EH (cell line): ENCODE measurements around the gene TRPV5.

Experiments
- DNase-seq: peaks from one replicate; pipeline ENCODE4 v3.0.0-alpha.2; 2015; ENCODE audit warnings: low read depth

TRPV5 gene

GRCh38 chr7:142885311-142886230, 48.0 kb downstream of the TRPV5 start, which contains the start of gene TRPV6:
Gene TRPV6 (minus strand): TSS chr7:142885745.
- no peak for DNase-seq

- DNase-seq, result no peak
Measured at GRCh38 chr7:142884286-142884640, 49.3 kb downstream of the TRPV5 start.

- DNase-seq, result no peak
Measured at GRCh38 chr7:142883571-142884285, 49.8 kb downstream of the TRPV5 start.

- no peak for DNase-seq
Measured at GRCh38 chr7:142883145-142883544, 50.4 kb downstream of the TRPV5 start.

- no peak for DNase-seq
Measured at GRCh38 chr7:142882338-142882678, 51.2 kb downstream of the TRPV5 start.

GRCh38 chr7:142881586-142882337, 51.8 kb downstream of the TRPV5 start:
- no peak for DNase-seq

GRCh38 chr7:142880876-142881505, 52.6 kb downstream of the TRPV5 start:
- DNase-seq, result peak; percentile 32

- DNase-seq, result no peak
Measured at GRCh38 chr7:142879060-142879459, 54.5 kb downstream of the TRPV5 start.

- no peak for DNase-seq
Measured at GRCh38 chr7:142878315-142878714, 55.2 kb downstream of the TRPV5 start.

- no peak for DNase-seq
Measured at GRCh38 chr7:142876991-142877910, 56.3 kb downstream of the TRPV5 start.

- no peak for DNase-seq
Measured at GRCh38 chr7:142876236-142876960, 57.1 kb downstream of the TRPV5 start.

GRCh38 chr7:142875456-142875855, 58.1 kb downstream of the TRPV5 start:
- no peak for DNase-seq

- no peak for DNase-seq
Measured at GRCh38 chr7:142874837-142875236, 58.7 kb downstream of the TRPV5 start.

- DNase-seq, result no peak
Measured at GRCh38 chr7:142874409-142874808, 59.1 kb downstream of the TRPV5 start.

GRCh38 chr7:142873871-142874270, 59.7 kb downstream of the TRPV5 start:
- DNase-seq, result no peak

GRCh38 chr7:142873281-142873784, 60.2 kb downstream of the TRPV5 start:
- DNase-seq, result peak; percentile 8

- DNase-seq, result no peak
Measured at GRCh38 chr7:142872106-142872675, 61.4 kb downstream of the TRPV5 start.

GRCh38 chr7:142871260-142872105, 62.1 kb downstream of the TRPV5 start:
- no peak for DNase-seq
